Tibial artery (tissue), 4 donors: Measurements from ENCODE around the gene JAM2.

ENCODE experiments used
- DNase-seq, 2 donors: peaks; one replicate each; pipeline ENCODE4 v3.0.0-alpha.2; 2019
- H3K27ac ChIP-seq, 2 donors: fragments of 200-600 bp; sonication (generic) in 1 of 2; 1 replicate in 1 of 2; 2 replicates in 1 of 2; pipeline ENCODE4 v1.5.1; 2018 to 2019; ENCODE audit warnings: mild to moderate bottlenecking in 1 of 2
- H3K27me3 ChIP-seq, 2 donors: fragments of 200-600 bp; sonication (generic) in 1 of 2; one replicate each; pipeline versions ENCODE4 v1.5.1 to v1.6.0; 2016 to 2019
- H3K36me3 ChIP-seq, 3 donors: fragments of 200-600 bp; sonication (generic) in 2 of 3; one replicate each; pipeline ENCODE4 v1.5.1; 2016 to 2019; ENCODE audit warnings: mild to moderate bottlenecking in 2 of 3
- H3K4me1 ChIP-seq, 4 donors: fragments of 200-600 bp; sonication (generic) in 2 of 4; 1 replicate in 3 of 4; 2 replicates in 1 of 4; pipeline ENCODE4 v1.5.1; 2016 to 2019
- H3K4me3 ChIP-seq, 2 donors: fragments of 200-600 bp; sonication (generic) in 1 of 2; 1 replicate in 1 of 2; 2 replicates in 1 of 2; pipeline ENCODE4 v1.5.1; 2018 to 2019; ENCODE audit warnings: mild to moderate bottlenecking in 2 of 2
- H3K9me3 ChIP-seq, 3 donors: fragments of 200-600 bp; sonication (generic) in 1 of 3; one replicate each; pipeline ENCODE4 v1.5.1; 2016 to 2019
- CTCF ChIP-seq, 2 experiments: fragments of 200-600 bp in 1 of 2; fragments of 450-650 bp in 1 of 2; IDR thresholded peaks; one replicate each; pipeline ENCODE4 v1.5.1; 2017 to 2019; ENCODE audit warnings: antibody characterized with exemption in 2 of 2, mild to moderate bottlenecking in 1 of 2, moderate library complexity in 1 of 2
- intact Hi-C: fragments of 100-400 bp; cut with DNase I; formaldehyde crosslinking; loops from one replicate; pipeline ENCODE4 v1.15.0; 2023; ENCODE audit warnings: low total_unique reads

JAM2 gene

GRCh38 chr21:25722631-25723030 is 83.6 kb downstream of the JAM2 start:
- Histone ChIP-seq H3K4me1 (no peaks in the 10 kb centered on the region), H3K36me3 (peaks cover 52 to 65% (median 58%) of the 10 kb centered on the region in 3 donors), H3K27me3 (no peaks in the 10 kb centered on the region), H3K9me3 (no peaks in the 10 kb centered on the region), H3K27ac (no peak overlapping the region), H3K4me3 (no peak overlapping the region)
- no peak for DNase-seq
- intact Hi-C loops, result no loop called here
- no peak for TF ChIP-seq CTCF (IDR thresholded peaks at IDR 0.05)

GRCh38 chr21:25732091-25732760 is 93.2 kb downstream of the JAM2 start:
- Histone ChIP-seq H3K4me1 (peaks cover 0 to 43% (median 25%) of the 10 kb centered on the region in 4 donors), H3K9me3 (no peaks in the 10 kb centered on the region), H3K4me3 (no peak overlapping the region), H3K36me3 (peaks cover 25 to 31% (median 30%) of the 10 kb centered on the region in 3 donors), H3K27me3 (no peaks in the 10 kb centered on the region), H3K27ac (no peak overlapping the region)
- DNase-seq, result no peak
- intact Hi-C loops, result loop anchor here (10.0 kb wide), 2 partner anchors 127 to 443 kb away; partner anchors contain the start of genes APP and MRPL39
- no peak for TF ChIP-seq CTCF (IDR thresholded peaks at IDR 0.05)

GRCh38 chr21:25733859-25734653 is 95.0 kb downstream of the JAM2 start:
- peak overlapping the region; percentile 82 to 97 for H3K4me3 ChIP-seq
- DNase-seq, result no peak
- no peak for TF ChIP-seq CTCF (IDR thresholded peaks at IDR 0.05)
- H3K27me3 ChIP-seq, result no peaks in the 10 kb centered on the region
- intact Hi-C loops, result loop anchor here (10.0 kb wide), 2 partner anchors 129 to 441 kb away; partner anchors contain the start of genes APP and MRPL39
- no peaks in the 10 kb centered on the region for H3K9me3 ChIP-seq
- H3K27ac ChIP-seq, result peak overlapping the region; percentile 96 to 99
- H3K4me1 ChIP-seq, result peaks cover 0 to 49% (median 26%) of the 10 kb centered on the region in 4 donors
- H3K36me3 ChIP-seq, result peaks cover 7 to 13% (median 13%) of the 10 kb centered on the region in 3 donors

- H3K4me3 ChIP-seq, result peak overlapping the region; percentile 82 to 97
- intact Hi-C loops, result loop anchor here (10.0 kb wide), 2 partner anchors 130 to 440 kb away; partner anchors contain the start of genes APP and MRPL39
- TF ChIP-seq CTCF (IDR thresholded peaks at IDR 0.05), result no peak
- DNase-seq, result no peak
- peaks cover 0 to 49% (median 26%) of the 10 kb centered on the region in 4 donors for H3K4me1 ChIP-seq
- peaks cover 1 to 8% (median 7%) of the 10 kb centered on the region in 3 donors for H3K36me3 ChIP-seq
- H3K9me3 ChIP-seq, result no peaks in the 10 kb centered on the region
- peak overlapping the region; percentile 96 to 99 for H3K27ac ChIP-seq
- H3K27me3 ChIP-seq, result no peaks in the 10 kb centered on the region
Observed at GRCh38 chr21:25734654-25734903, 95.5 kb downstream of the JAM2 start.

- TF ChIP-seq CTCF (IDR thresholded peaks at IDR 0.05), result peak in 1 of 2 experiments; percentile 19
- peak; percentile 97 to 98 for DNase-seq
Observed at GRCh38 chr21:25734904-25735645, 96.0 kb downstream of the JAM2 start, which contains the start of the genes ATP5PF and GABPA. TSS of gene ATP5PF (minus strand) at chr21:25734904. CDS start at chr21:25729794, 5,110 bp downstream. TSS of gene GABPA (plus strand) at chr21:25734972. CDS start at chr21:25741599, 6,627 bp downstream.

More at GRCh38 chr21:25734904-25735645, 96.0 kb downstream of the JAM2 start, which contains the start of the genes ATP5PF and GABPA:
- Histone ChIP-seq H3K27me3 (no peaks in the 10 kb centered on the region), H3K9me3 (no peaks in the 10 kb centered on the region), H3K27ac (peak within 1 kb of the TSS; percentile 96 to 99), H3K4me3 (peak within 1 kb of the TSS; percentile 82 to 97), H3K4me1 (peaks cover 0 to 46% (median 26%) of the 10 kb centered on the region in 4 donors), H3K36me3 (peaks cover 0 to 4% (median 3%) of the 10 kb centered on the region in 3 donors)
- intact Hi-C loops, result loop anchor here (10.0 kb wide), 2 partner anchors 130 to 440 kb away; partner anchors contain the start of genes APP and MRPL39
